Calu3 (cell line): Measurements from ENCODE around the gene FOXE1. TPM values are rescaled to one million over a fixed set of nuclear protein-coding genes. Genes with fewer than 3 reads are reported as not detected.

Experiments used
- BruUV-seq: library from RNA; stranded (reverse); fragments of 400-500 nt; replicated peaks from 2 replicates; lab custom pipeline; 2021; lab: Mats Ljungman, UMichigan
- CTCF ChIA-PET: fragments of 300-600 bp; sonication (Branson Sonifier 250); formaldehyde crosslinking; loops from one replicate; lab custom pipeline; 2022; ENCODE audit warnings: antibody characterized with exemption; lab: Charles Lee
- DNase-seq: peaks from one replicate; pipeline ENCODE4 v3.0.0; 2022
- H3K27ac Mint-ChIP-seq: one replicate; pipeline ENCODE4 v1.8.0; 2022; ENCODE audit warnings: mixed read lengths; ENCODE audit not compliant: unreplicated experiment
- H3K27me3 Mint-ChIP-seq: one replicate; pipeline ENCODE4 v1.8.0; 2022; ENCODE audit warnings: mixed read lengths; ENCODE audit not compliant: unreplicated experiment
- H3K36me3 Mint-ChIP-seq: one replicate; pipeline ENCODE4 v1.8.0; 2022; ENCODE audit warnings: mild to moderate bottlenecking, moderate library complexity, mixed read lengths; ENCODE audit not compliant: insufficient read depth, unreplicated experiment
- H3K4me1 Mint-ChIP-seq: one replicate; pipeline ENCODE4 v1.8.0; 2022; ENCODE audit warnings: mild to moderate bottlenecking, low read depth, mixed read lengths; ENCODE audit not compliant: unreplicated experiment
- H3K4me3 Mint-ChIP-seq: one replicate; pipeline ENCODE4 v1.8.0; 2022; ENCODE audit warnings: mild to moderate bottlenecking, low read depth, moderate library complexity, mixed read lengths; ENCODE audit not compliant: unreplicated experiment
- H3K9me3 Mint-ChIP-seq: one replicate; pipeline ENCODE4 v1.8.0; 2022; ENCODE audit warnings: low read depth, mixed read lengths; ENCODE audit not compliant: unreplicated experiment
- CTCF ChIP-seq: fragments of 200-600 bp; IDR thresholded peaks from one replicate; pipeline ENCODE4 v1.8.0; 2022; ENCODE audit warnings: antibody characterized with exemption; ENCODE audit not compliant: unreplicated experiment
- intact Hi-C: fragments of 100-400 bp; cut with micrococcal nuclease; formaldehyde crosslinking; loops from one replicate; pipeline ENCODE4 v1.10.0; 2022; ENCODE audit not compliant: unreplicated experiment
- total RNA-seq: library from RNA; stranded (reverse); gene quantifications from 2 replicates; pipeline ENCODE4 v1.2.3, GENCODE V29; 2022

Gene FOXE1
- total RNA-seq, 1 experiment from 2014 or later: 9.1 TPM

GRCh38 chr9:97860451-97861147, 7.6 kb downstream of the FOXE1 start:
- no peaks in the 10 kb centered on the region for H3K36me3 Mint-ChIP-seq
- intact Hi-C loops: no loop called here
- no TSS peak for BruUV-seq
- no peak for DNase-seq
- TF ChIP-seq CTCF: no peak
- CTCF ChIA-PET: no interaction called here
- no peak overlapping the region for H3K4me3 Mint-ChIP-seq
- no peaks in the 10 kb centered on the region for H3K4me1 Mint-ChIP-seq
- no peaks in the 10 kb centered on the region for H3K9me3 Mint-ChIP-seq
- peaks cover 12% of the 10 kb centered on the region for H3K27me3 Mint-ChIP-seq
- H3K27ac Mint-ChIP-seq: no peak overlapping the region

- Mint-ChIP-seq H3K27me3 (peaks cover 12% of the 10 kb centered on the region), H3K27ac (no peak overlapping the region), H3K9me3 (no peaks in the 10 kb centered on the region), H3K4me1 (no peaks in the 10 kb centered on the region), H3K36me3 (no peaks in the 10 kb centered on the region), H3K4me3 (no peak overlapping the region)
- DNase-seq: no peak
- CTCF ChIA-PET: no interaction called here
- no peak for TF ChIP-seq CTCF
- no TSS peak for BruUV-seq
- intact Hi-C loops: no loop called here
These were observed 8.1 kb downstream of the FOXE1 start for GRCh38 chr9:97861148-97861475.

GRCh38 chr9:97863314-97863713, 10.3 kb downstream of the FOXE1 start:
- no peaks in the 10 kb centered on the region for H3K9me3 Mint-ChIP-seq
- CTCF ChIA-PET: no interaction called here
- intact Hi-C loops: no loop called here
- peaks cover 12% of the 10 kb centered on the region for H3K27me3 Mint-ChIP-seq
- DNase-seq: no peak
- no peak overlapping the region for H3K4me3 Mint-ChIP-seq
- H3K36me3 Mint-ChIP-seq: no peaks in the 10 kb centered on the region
- H3K27ac Mint-ChIP-seq: no peak overlapping the region
- no TSS peak for BruUV-seq
- H3K4me1 Mint-ChIP-seq: no peaks in the 10 kb centered on the region
- no peak for TF ChIP-seq CTCF

GRCh38 chr9:97864396-97864795, 11.4 kb downstream of the FOXE1 start:
- no peak for TF ChIP-seq CTCF
- BruUV-seq: no TSS peak
- no peaks in the 10 kb centered on the region for H3K4me1 Mint-ChIP-seq
- intact Hi-C loops: no loop called here
- H3K4me3 Mint-ChIP-seq: no peak overlapping the region
- H3K36me3 Mint-ChIP-seq: no peaks in the 10 kb centered on the region
- H3K27me3 Mint-ChIP-seq: peaks cover 12% of the 10 kb centered on the region
- H3K27ac Mint-ChIP-seq: no peak overlapping the region
- no peaks in the 10 kb centered on the region for H3K9me3 Mint-ChIP-seq
- CTCF ChIA-PET: no interaction called here
- DNase-seq: no peak
